Naive thymus-derived CD4-positive, alpha-beta T cell (primary cell): Measurements from ENCODE around the gene PCDHB9. TPM values are rescaled to one million over a fixed set of nuclear protein-coding genes. Genes with fewer than 3 reads are reported as not detected.

Experiments
- polyA plus RNA-seq, 2 donors: library from polyadenylated mRNA; unstranded; fragments of 300-500 nt; fragmentation: Illumina TruSeq; gene quantifications; one replicate each; pipeline ENCODE4 v1.2.3, GENCODE V29; 2021
- total RNA-seq, 6 experiments: library from RNA in 5 of 6; stranded (reverse) in 5 of 6; gene quantifications; 1 replicate in 5 of 6; 2 replicates in 1 of 6; pipeline ENCODE4 v1.2.3 and lab custom pipeline; 2021 to 2026

The PCDHB9 gene
- total and polyA plus RNA-seq, 7 experiments from 2014 or later: 1.2 TPM; not detected in 6

Other genes with a start within 250 kb of the PCDHB9 start
Only the 30 nearest of the 37 such genes appear.
- gene PCDHB1, start 135.8 kb upstream of the PCDHB9 start, total RNA-seq: not detected
- gene PCDHB1, start 135.8 kb upstream of the PCDHB9 start, polyA plus RNA-seq: not detected
- gene PCDHB2, start 92.5 kb upstream of the PCDHB9 start, total RNA-seq: under 1 TPM in 4 of 5 experiments, not detected in 1; 0.34 to 0.97 (median 0.72) TPM
- not detected for gene PCDHB2, start 92.5 kb upstream of the PCDHB9 start, polyA plus RNA-seq
- not detected for gene PCDHB3, start 86.7 kb upstream of the PCDHB9 start, total RNA-seq
- gene PCDHB3, start 86.7 kb upstream of the PCDHB9 start, polyA plus RNA-seq: not detected
- gene PCDHB4, start 65.3 kb upstream of the PCDHB9 start, total RNA-seq: under 1 TPM in 1 of 5 experiments, not detected in 4; 0.19 TPM
- not detected for gene PCDHB4, start 65.3 kb upstream of the PCDHB9 start, polyA plus RNA-seq
- under 1 TPM in 4 of 5 experiments, not detected in 1; 0.11 to 0.41 (median 0.33) TPM for gene PCDHB5, start 52.0 kb upstream of the PCDHB9 start, total RNA-seq
- gene PCDHB5, start 52.0 kb upstream of the PCDHB9 start, polyA plus RNA-seq: not detected
- not detected for gene PCDHB6, start 37.1 kb upstream of the PCDHB9 start, total RNA-seq
- not detected for gene PCDHB6, start 37.1 kb upstream of the PCDHB9 start, polyA plus RNA-seq
- gene PCDHB7, start 14.5 kb upstream of the PCDHB9 start, total RNA-seq: not detected
- not detected for gene PCDHB7, start 14.5 kb upstream of the PCDHB9 start, polyA plus RNA-seq
- gene PCDHB8, start 9.4 kb upstream of the PCDHB9 start, total RNA-seq: not detected
- gene PCDHB8, start 9.4 kb upstream of the PCDHB9 start, polyA plus RNA-seq: not detected
- gene PCDHB16, start 4.8 kb upstream of the PCDHB9 start, total RNA-seq: under 1 TPM in 1 of 5 experiments, not detected in 4; 0.08 TPM
- not detected for gene PCDHB16, start 4.8 kb upstream of the PCDHB9 start, polyA plus RNA-seq
- under 1 TPM in 1 of 5 experiments, not detected in 4; 0.12 TPM for gene PCDHB10, start 5.2 kb downstream of the PCDHB9 start, total RNA-seq
- gene PCDHB10, start 5.2 kb downstream of the PCDHB9 start, polyA plus RNA-seq: not detected
- not detected for gene PCDHB11, start 12.5 kb downstream of the PCDHB9 start, total RNA-seq
- not detected for gene PCDHB11, start 12.5 kb downstream of the PCDHB9 start, polyA plus RNA-seq
- not detected for gene PCDHB12, start 21.6 kb downstream of the PCDHB9 start, total RNA-seq
- not detected for gene PCDHB12, start 21.6 kb downstream of the PCDHB9 start, polyA plus RNA-seq
- under 1 TPM in 1 of 5 experiments, not detected in 4; 0.08 TPM for gene PCDHB13, start 26.8 kb downstream of the PCDHB9 start, total RNA-seq
- gene PCDHB13, start 26.8 kb downstream of the PCDHB9 start, polyA plus RNA-seq: not detected
- gene PCDHB14, start 36.2 kb downstream of the PCDHB9 start, total RNA-seq: not detected
- gene PCDHB14, start 36.2 kb downstream of the PCDHB9 start, polyA plus RNA-seq: not detected
- gene PCDHB15, start 58.2 kb downstream of the PCDHB9 start, total RNA-seq: under 1 TPM in 1 of 5 experiments, not detected in 4; 0.24 TPM
- gene PCDHB15, start 58.2 kb downstream of the PCDHB9 start, polyA plus RNA-seq: not detected
- gene SLC25A2, start 116.9 kb downstream of the PCDHB9 start, total RNA-seq: 1 to 10 TPM in 1 of 5 experiments, under 1 TPM in 4; 0.27 to 1.1 (median 0.41) TPM
- gene SLC25A2, start 116.9 kb downstream of the PCDHB9 start, polyA plus RNA-seq: under 1 TPM in 1 of 2 donors, not detected in 1; 0.34 TPM
- gene TAF7, start 133.6 kb downstream of the PCDHB9 start, total RNA-seq: 100 to 1,000 TPM in 2 of 5 experiments, 10 to 100 TPM in 3; 64.5 to 115 (median 84.9) TPM
- gene TAF7, start 133.6 kb downstream of the PCDHB9 start, polyA plus RNA-seq: 100 to 1,000 TPM; 240 to 242 TPM
- gene PCDHGA1, start 143.4 kb downstream of the PCDHB9 start, total RNA-seq: under 1 TPM; 0.08 to 0.54 (median 0.17) TPM
- gene PCDHGA1, start 143.4 kb downstream of the PCDHB9 start, polyA plus RNA-seq: not detected
- gene PCDHGA2, start 151.6 kb downstream of the PCDHB9 start, total RNA-seq: under 1 TPM in 4 of 5 experiments, not detected in 1; 0.10 to 0.15 (median 0.11) TPM
- gene PCDHGA2, start 151.6 kb downstream of the PCDHB9 start, polyA plus RNA-seq: not detected
- under 1 TPM in 1 of 5 experiments, not detected in 4; 0.24 TPM for gene PCDHGA3, start 156.7 kb downstream of the PCDHB9 start, total RNA-seq
- not detected for gene PCDHGA3, start 156.7 kb downstream of the PCDHB9 start, polyA plus RNA-seq
- gene PCDHGB1, start 162.9 kb downstream of the PCDHB9 start, total RNA-seq: under 1 TPM in 1 of 5 experiments, not detected in 4; 0.24 TPM
- gene PCDHGB1, start 162.9 kb downstream of the PCDHB9 start, polyA plus RNA-seq: not detected
- under 1 TPM in 4 of 5 experiments, not detected in 1; 0.11 to 0.63 (median 0.18) TPM for gene PCDHGA4, start 167.9 kb downstream of the PCDHB9 start, total RNA-seq
- under 1 TPM in 1 of 2 donors, not detected in 1; 0.20 TPM for gene PCDHGA4, start 167.9 kb downstream of the PCDHB9 start, polyA plus RNA-seq
- gene PCDHGB2, start 172.8 kb downstream of the PCDHB9 start, total RNA-seq: 1 to 10 TPM in 1 of 5 experiments, under 1 TPM in 3, not detected in 1; 0.24 to 1.3 (median 0.36) TPM
- not detected for gene PCDHGB2, start 172.8 kb downstream of the PCDHB9 start, polyA plus RNA-seq
- under 1 TPM; 0.11 to 0.34 (median 0.24) TPM for gene PCDHGA5, start 177.0 kb downstream of the PCDHB9 start, total RNA-seq
- not detected for gene PCDHGA5, start 177.0 kb downstream of the PCDHB9 start, polyA plus RNA-seq
- gene PCDHGB3, start 183.1 kb downstream of the PCDHB9 start, total RNA-seq: under 1 TPM; 0.24 to 0.59 (median 0.43) TPM
- under 1 TPM in 1 of 2 donors, not detected in 1; 0.13 TPM for gene PCDHGB3, start 183.1 kb downstream of the PCDHB9 start, polyA plus RNA-seq
- under 1 TPM; 0.24 to 0.70 (median 0.35) TPM for gene PCDHGA6, start 186.7 kb downstream of the PCDHB9 start, total RNA-seq
- gene PCDHGA6, start 186.7 kb downstream of the PCDHB9 start, polyA plus RNA-seq: not detected
- under 1 TPM in 4 of 5 experiments, not detected in 1; 0.13 to 0.30 (median 0.19) TPM for gene PCDHGA7, start 195.6 kb downstream of the PCDHB9 start, total RNA-seq
- gene PCDHGA7, start 195.6 kb downstream of the PCDHB9 start, polyA plus RNA-seq: not detected
- gene PCDHGB4, start 200.5 kb downstream of the PCDHB9 start, total RNA-seq: under 1 TPM in 4 of 5 experiments, not detected in 1; 0.08 to 0.27 (median 0.24) TPM
- not detected for gene PCDHGB4, start 200.5 kb downstream of the PCDHB9 start, polyA plus RNA-seq
- gene PCDHGA8, start 205.5 kb downstream of the PCDHB9 start, total RNA-seq: under 1 TPM; 0.08 to 0.17 (median 0.13) TPM
- gene PCDHGA8, start 205.5 kb downstream of the PCDHB9 start, polyA plus RNA-seq: not detected
- under 1 TPM; 0.16 to 0.44 (median 0.42) TPM for gene PCDHGB5, start 210.8 kb downstream of the PCDHB9 start, total RNA-seq
- gene PCDHGB5, start 210.8 kb downstream of the PCDHB9 start, polyA plus RNA-seq: under 1 TPM; 0.09 to 0.49 TPM